ENCODE data around the gene TTC23L.

GRCh38 chr5:34891981-34892380 lies 53.0 kb downstream of the TTC23L start:
- TF ChIP-seq RBBP5 (IDR thresholded peaks at IDR 0.05; ENCODE audit: borderline replicate concordance, low read depth, low read length) (no peak), POLR2A (IDR thresholded peaks at IDR 0.05; ENCODE audit: control extremely low read depth in 1 of 2, low read depth in 2 of 2, low read length in 2 of 2) (no peak), EP300 (IDR thresholded peaks at IDR 0.05; ENCODE audit: borderline replicate concordance in 1 of 2, low read depth in 2 of 2, low read length in 2 of 2) (no peak), CTCF (IDR thresholded peaks at IDR 0.05; ENCODE audit: control extremely low read depth in 1 of 3, insufficient read depth in 1 of 3, low read depth in 1 of 3, low read length in 3 of 3) (no peak), MAFK (IDR thresholded peaks at IDR 0.05; ENCODE audit: low read depth, low read length) (no peak), SIN3A (conservative IDR thresholded peaks at IDR 0.05 in 1 of 2, IDR thresholded peaks at IDR 0.05 in 1 of 2; ENCODE audit: low read depth in 1 of 2, low read length in 2 of 2) (no peak), EZH2 (IDR thresholded peaks at IDR 0.05; ENCODE audit: low read depth, low read length, severe bottlenecking) (no peak), POLR2AphosphoS5 (IDR thresholded peaks at IDR 0.05; ENCODE audit: low read depth, low read length) (no peak), RAD21 (IDR thresholded peaks at IDR 0.05 in 1 of 2, conservative IDR thresholded peaks at IDR 0.05 in 1 of 2; ENCODE audit: low read depth in 2 of 2, low read length in 2 of 2) (no peak)

Data from H1 (cell line).